GM19238 (cell line): ENCODE data around the gene BBS9.

Experiments
- DNase-seq: peaks from one replicate; pipeline ENCODE4 v3.0.0; 2011; ENCODE audit warnings: low spot score; ENCODE audit not compliant: insufficient read length

Gene BBS9

DNA sequence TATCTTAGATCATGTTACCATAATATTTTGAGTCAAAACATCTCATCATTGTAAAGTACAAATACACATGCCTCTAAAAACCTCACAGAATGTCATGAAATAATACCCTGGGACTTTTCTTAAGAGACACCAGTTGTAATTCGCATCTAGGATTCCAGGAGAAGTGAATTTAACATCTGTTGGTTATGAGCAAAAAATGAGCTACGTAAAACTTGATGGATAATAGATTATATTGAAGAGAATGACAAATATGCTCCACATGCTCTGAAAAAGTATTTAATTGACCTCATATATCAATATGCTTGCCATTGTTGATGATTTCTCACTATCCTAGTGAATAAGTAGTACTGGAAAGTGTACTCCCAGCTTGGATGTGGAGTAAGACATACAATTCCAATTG is 227.0 kb downstream of the BBS9 start:
- DNase-seq: no peak

DNA sequence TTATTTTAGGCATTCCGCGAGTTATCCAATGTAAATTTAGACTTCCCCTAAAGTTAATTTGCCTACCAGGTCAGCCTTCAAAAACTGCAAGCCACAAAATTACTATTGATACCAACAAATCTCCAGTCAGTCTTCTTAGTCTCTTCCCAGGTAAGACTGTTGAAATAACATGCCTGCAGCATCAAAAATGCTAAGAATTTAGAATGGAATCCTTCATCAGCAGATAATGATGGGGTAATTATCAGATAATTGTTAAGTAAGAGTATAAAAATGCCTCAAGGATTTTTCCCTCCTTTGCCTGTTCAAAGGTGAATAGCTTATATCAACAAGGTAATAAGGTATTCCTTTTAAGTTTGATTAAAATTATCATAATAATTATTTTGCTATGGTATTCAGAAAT is 228.5 kb downstream of the BBS9 start:
- DNase-seq: no peak

DNA sequence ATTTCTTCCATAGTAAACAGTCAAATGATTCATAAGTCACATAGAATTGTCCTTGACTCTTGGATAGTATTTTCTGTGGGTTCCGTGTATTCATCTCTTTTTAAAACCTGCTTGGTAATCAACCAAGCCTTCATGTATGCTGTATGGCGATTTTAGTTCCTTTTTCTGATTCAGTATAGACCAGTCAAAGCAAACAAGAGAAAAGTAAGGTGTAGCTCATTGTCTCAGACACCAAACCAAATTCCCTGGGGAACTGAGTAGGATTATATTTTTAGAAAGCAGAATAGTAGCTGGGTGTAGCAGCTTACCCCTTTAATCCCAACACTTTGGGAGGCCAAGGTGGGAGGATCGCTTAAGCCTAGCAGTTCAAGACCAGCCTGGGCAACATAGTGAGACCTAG is 240.5 kb downstream of the BBS9 start:
- no peak for DNase-seq

DNA sequence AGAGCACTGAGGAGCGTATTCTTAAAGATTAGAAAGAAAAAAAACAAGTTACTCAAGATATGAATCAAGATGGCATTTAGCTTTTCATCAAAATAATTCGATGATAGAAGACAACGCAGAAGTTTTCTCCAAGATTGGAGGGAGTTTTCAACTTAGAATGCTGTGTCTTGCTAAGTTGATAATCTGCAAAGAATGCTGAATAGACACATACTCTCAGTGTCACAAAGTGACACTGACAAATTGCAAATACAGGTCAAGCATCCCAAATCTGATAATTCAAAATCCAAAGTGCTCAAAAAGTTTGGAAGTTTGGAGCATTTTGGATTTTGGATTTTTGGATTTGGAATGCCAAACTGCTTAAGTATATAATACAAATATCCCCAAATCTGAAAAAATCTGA is 243.8 kb downstream of the BBS9 start:
- DNase-seq: no peak

DNA sequence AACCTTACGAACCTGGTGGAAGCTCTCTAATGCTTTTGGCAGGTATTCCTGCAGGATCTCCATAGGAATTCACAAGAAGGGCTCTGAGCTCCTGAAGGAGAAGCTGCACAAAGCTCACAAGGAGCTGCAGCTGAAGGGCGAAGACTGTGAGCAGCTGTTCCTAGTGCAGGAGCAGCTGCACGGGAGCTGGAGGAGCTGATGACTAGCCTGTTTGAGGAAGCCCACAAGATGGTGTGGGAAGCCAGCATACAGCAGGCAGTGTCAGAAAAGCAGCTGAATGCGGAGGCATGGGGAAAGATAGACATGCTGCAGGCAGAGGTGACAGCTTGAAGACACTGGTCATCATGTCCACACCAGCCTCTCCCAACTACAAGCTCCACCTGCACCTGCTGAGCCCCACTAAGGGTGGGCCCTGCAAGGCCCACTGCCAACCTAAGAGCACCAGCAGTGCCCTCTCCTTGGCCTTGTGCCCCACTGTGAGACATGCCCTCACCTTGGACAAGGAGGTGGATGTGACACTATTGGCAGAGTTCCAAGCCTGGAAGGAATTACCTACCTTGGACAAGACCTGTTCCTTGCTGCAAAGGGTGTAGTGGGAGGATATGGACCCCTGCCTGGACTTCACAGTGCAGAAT is 250.6 kb downstream of the BBS9 start:
- no peak for DNase-seq

DNA sequence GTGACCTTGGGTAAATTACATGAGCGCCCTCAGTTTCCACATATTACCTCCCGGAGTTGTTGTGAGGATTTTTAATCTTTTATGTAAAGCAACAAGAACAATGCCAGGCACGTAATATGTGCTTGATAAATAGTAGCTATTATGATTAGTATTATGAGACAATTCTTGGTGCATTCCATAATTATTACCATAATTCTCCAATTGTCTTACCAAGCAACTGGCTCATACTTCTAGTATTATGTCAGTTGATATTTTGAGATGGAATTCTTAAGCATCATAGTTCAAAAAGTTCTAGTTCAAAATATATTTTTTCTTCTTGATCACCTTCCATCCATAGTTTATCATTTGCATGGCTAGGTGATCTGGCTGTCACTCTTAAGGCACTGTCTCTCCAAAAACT is 259.0 kb downstream of the BBS9 start:
- no peak for DNase-seq

DNA sequence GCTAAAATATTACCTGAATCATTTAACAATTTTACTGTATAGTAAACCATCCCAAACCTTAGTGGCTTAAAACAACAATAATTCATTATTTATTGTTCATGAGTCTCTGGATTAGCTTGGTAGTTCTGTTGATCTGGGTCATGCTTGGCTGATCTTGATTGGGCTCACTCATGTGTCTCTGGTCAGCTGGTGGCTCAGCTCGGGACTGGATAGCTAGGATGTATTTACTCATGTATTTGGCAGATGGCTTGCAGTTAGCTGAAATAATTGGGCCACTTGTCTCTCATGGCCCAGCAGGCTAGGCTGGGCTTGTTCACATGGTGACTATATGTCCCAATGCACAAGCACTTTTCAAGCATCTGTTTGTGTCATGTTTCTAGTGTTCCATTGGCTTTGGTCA is 262.8 kb downstream of the BBS9 start:
- DNase-seq: no peak

DNA sequence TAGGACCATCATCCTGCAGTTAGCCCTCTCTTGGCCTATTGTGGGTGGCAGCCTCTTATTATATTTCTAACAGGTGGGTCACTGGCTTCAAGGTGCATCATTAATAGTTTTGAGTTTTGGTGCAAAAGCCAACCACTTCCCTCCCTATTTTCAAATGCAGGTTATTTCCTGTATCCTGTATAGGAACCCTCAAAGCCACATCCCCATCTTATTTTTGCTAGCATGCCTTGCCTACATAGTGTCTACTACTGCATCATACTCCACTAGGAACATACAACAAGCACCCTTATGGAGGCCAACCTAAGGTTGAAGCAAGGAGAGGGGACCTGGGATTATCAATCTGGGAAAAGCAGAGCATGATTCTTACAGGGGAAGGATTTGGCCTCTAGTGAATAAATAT is 264.4 kb downstream of the BBS9 start:
- no peak for DNase-seq

DNA sequence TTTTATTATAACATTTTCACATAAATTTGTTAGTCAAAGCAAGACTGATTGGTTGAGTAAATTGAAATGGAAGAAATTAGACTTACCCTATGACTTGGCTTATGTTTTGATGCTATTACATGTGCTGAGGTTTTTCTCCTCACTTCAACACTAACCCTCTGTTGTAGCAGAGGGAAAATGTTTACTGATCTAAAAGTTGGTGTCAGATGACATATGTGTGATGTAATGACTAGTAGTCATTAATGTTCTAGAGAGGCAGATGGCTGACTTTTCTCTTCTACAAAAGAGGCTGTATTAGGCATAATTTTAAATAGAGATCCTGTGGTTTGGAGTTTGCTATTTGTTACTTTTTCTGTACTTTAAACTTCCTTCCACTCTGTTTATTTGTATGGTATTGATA is 266.0 kb downstream of the BBS9 start:
- no peak for DNase-seq

DNA sequence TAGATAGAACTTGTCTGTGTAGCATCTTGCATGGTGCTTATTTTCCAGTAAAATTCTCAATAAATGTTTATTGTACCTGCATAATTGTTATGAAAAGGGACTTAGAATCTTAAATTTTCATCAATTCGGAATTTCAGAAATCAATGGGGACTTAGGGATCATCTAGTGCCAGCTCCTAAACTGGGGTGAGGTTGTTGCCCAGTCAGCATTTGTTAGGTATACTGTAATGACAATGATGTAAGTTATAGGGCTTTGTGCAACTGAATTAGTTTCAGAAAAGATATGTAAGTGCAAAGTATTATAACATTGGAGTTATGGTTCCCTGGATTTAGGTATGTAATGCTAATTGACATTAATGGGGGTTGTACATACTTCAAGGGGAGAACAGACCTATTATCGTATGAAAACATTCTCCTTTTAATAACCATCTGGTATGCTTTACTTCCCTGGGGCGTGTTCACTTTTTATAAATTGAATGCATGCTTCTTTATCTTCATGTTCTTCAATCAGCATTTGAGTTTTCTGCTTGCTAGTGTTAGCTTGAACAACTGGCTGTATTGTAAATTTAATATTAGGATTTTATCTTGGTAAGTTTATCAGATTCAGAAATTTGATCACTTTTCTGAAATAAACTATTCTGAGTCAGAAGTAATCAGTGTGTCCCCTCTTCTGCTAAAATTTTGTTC is 270.3 kb downstream of the BBS9 start:
- no peak for DNase-seq

DNA sequence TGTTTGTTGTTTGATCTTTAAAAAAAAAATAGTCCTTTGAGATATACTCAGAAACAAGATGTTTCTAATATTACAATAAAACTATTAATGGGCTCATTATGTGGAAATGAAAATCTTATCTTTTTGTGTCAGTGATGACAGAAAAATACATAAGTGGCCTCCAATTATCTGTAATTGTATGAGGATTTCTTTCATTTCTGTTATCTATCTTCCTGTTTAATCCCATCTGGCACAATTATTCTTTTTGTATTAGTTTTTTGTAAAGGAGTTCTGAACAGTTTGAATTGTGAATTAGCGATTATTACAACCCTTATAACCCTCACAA is 270.8 kb downstream of the BBS9 start:
- no peak for DNase-seq

DNA sequence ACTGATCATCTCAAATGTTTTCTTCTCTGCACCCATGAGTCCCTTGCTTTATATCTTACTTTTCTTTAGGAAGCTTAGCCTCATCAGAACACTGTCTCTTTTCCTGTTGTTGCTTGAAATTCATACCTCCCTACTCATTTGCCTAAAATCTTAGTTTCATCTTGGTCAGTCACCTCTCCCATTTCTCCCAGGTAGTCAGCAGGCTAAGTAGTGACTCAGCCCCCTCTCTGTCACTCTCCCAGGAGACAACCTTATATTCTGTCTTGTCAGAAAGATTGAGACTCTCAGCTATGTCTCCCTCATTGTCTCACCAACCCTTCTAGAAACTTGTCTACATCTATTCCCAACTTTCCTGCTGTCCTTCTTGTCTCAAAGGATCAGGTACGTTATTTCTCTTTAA is 280.9 kb downstream of the BBS9 start:
- DNase-seq: no peak

DNA sequence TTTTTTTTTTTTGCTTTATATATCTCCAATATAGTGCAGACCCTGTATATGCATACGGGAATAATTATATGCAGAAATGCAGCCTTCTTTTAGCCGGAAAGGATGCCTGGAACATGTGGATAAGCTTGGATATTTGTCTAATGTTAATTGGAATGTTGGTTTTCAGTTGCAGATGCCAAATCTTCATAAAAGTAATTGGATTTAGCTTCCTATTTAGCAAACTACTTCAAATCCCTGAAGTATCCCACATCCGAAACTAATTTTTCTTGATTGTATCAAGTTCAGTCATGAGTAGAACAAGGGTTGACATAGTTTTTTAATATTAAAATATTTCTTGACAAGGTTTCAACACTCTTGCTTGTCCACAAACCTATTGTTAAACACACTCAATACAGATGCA is 281.7 kb downstream of the BBS9 start:
- no peak for DNase-seq

DNA sequence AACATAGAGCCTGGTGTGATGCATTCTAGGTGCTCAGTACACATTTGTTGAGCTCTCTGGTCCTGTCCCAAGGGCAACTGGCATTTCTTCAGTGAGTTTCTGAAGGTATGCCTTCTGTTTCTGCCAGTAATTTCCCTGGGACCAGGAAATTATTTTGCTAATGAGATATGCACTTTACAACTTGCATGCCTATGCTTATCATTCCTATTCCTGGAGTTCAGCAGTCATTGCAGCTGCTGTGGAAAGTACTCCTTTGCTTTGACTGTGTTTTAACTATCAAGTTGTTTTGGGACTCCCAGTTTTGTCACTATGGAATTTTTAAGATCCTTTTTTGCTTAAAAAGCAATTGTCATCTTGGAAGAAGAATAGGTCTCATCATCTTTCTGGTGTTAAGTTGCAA is 283.0 kb downstream of the BBS9 start:
- DNase-seq: no peak

DNA sequence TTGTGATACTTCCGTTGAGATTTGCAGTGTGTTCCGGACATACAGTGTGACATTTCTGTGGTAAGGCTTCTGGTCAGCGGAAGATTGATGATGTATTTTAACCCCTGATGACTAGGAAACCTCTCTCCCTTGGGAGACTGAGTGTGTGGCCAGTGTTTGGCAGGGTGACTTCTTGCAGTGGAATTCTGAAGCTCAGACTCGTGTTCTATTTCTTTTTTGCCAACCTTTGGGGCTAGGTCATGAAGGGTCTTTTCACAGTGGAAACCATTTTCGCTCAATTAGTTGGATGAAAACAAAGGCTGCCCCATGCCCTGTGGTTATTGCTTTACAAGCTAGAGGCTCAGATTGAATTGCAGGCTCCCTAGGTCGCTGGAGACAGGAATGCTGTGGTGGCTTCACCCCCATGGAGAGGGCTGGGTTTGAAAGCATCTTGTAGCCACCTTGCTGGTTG is 288.9 kb downstream of the BBS9 start:
- no peak for DNase-seq

DNA sequence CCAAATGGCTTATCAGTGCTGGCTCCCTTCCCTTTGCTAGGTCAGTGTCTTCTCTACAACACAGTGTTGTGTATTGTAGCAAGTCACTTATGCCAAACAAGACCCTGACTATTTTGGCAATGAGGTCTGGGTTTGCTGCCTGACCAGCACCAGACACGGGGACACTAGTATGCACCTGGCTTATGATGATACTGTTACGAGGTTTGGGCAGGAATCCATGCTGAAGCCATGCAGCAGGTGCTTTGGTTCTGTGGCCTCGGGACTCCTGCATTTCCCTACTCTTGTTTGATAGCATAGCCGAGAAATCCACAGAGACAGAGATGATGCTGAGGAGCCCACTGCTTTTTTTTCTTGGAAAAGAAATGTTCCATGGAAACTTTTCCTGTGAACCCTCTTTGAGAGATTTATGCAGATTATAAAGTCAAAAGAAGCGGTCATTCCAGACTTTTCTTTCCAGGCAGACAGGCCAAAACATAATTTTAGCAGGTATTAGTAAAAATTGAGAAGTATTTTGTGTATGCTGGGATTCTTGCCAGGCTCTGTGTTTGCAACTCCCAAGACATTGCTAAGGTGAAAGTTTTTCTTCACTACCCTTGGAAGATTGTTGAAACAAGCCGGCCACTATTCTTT is 291.1 kb downstream of the BBS9 start:
- no peak for DNase-seq

DNA sequence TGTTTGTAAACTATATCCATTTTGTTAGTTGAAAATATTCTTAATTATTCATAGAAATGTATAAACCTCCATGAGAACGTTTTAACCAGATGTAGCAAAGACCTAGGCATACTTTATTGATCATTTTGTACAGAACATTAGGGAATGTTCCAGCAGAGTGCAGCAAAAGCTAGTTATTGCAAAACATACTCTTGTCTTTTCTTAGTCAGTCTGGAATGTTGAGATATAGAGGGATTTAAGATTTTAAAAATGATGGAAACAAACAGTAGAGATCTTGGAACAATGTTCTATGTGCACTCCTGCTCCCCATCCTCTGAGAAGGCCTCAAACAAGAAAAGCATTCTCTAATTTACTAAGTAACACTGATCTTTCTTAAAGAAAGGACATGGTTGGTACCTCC is 292.1 kb downstream of the BBS9 start:
- no peak for DNase-seq

DNA sequence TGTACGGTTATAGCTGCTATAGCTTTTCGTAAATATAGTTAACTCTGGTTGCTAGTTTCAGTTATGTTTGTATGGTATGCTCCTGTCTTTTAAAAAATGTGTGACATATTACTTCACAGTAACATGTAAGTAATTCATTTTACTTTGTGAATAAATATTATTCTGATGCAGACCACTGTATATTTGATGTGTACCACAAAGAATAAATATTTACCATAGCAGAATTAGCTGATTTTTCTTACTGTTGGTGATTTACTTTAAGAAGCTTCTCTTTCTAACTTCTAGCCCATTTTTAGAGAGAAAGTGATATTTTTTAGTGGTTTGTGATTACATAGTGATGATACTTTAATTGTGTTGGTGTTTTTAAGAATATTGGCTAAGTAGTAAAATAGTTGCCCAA is 292.8 kb downstream of the BBS9 start:
- no peak for DNase-seq

DNA sequence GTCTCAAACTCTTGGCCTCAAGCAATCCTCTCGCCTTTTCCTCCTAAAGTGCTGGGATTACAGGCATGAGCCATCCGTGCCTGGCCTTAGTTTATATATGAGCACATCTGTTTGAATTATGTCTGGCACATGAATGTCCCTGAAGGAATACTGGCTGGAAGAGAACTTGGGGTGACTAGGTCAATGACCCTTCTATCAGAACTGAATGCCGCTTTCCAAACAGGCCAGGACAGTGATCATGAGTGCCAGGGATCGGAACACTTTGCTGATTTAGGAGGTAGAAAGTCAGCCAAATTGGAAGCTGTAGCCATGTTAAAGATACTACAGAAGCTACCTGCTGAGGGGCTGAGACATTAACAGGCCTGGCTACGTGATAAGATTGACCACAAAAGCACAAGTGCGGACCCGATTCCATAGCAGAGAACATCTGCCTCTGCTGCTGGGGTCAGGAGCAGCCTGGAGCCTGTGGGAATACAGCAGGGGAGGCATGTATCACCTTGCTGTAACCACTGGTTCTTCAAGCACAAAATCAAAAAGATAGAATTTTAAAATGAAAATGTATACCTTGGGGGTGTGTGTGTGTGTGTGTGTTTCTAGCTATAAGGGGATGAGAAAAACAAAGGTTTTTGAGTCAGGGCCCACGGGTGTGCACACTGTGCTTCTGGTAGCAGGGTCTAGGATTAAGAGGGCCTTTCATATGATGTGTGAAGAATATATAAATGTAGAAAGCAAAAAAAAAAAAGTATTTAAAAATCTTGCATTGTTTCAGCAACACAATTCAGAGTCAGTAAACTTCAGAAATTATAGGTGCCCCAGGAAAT is 293.7 kb downstream of the BBS9 start:
- DNase-seq: no peak

DNA sequence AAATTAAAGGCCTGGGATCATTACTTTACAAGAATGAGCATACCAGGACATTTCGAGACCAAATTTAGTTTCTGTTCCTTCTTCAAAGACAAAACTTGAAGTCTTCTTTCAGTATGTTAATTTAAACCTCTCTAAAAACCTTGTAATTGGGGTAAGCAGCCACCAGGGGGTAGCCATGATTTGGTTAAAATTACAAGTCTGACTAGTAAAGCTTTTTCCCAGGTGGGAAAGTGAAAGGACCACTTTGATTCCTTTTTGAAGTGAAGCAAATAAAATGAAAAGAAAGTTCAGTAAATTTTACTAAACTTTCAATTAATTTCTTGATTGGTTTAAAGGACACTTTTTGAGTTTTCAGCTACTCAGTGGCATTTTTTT is 294.3 kb downstream of the BBS9 start:
- DNase-seq: peak; percentile 4

DNA sequence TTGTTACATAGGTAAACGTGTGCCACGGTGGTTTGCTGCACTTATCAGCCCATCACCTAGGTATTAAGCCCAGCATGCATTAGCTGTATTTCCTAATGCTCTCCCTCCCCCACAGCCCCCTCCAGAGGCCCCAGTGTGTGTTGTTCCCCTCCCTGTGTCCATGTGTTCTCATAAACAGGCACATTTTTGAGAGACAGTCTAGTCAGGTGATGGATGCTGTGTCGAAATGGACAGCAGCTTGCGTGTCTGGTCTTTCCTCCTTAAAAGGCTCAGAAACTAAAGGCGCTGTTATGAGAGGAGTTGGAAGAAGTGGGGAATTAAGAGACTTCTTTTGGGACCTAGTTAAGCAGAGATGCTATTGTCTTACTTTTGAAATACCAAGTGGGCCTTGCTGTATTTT is 296.0 kb downstream of the BBS9 start:
- DNase-seq: no peak

DNA sequence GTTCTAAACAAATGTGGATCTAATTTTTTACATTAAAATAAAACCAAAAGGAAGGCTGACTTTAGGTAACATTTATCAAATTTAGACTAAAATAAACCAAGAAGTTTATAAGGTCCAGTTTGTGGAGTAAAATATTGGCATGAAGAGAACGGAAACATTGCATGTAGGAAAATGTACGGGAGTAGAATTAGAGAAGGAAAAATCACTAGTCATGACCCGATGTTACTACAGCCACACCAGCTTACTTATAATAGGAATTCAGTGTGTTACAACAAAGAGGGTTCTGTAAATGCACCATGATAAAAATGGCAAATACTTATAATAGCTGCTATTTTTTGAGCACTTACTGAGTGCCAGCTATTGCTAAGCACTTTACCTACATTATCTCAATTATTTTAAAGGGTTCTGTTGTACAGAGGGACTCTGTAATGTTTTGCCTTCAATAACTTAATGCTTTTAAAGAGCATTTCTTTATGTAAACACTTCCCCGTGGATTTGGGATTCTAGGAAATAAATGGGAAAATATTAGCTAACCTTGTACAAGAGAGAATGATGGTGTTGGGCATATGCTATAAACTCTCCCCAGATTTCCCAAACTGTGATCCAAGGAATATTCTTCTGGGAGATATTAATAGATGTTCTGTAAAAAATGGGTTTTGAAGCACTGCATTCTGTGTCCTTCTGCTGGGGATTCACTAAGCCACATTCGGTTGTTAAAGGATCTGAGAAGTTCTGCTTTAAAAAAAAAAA is 296.7 kb downstream of the BBS9 start:
- no peak for DNase-seq
